Skeletal muscle cell (primary cell): ENCODE data around the gene PRELP.
"Not testable (repeated sequence)": the region's sequence is repeated elsewhere in the genome, so short reads cannot be mapped to it uniquely, and the experiment has no call there.

Source experiments
- DNase-seq: peaks from one replicate; pipeline ENCODE4 v3.0.0-alpha.2; 2010; ENCODE audit warnings: low read depth
- H3K4me3 ChIP-seq: 2 replicates; pipeline ENCODE4 v1.5.1; 2011; ENCODE audit warnings: low read depth, mild to moderate bottlenecking, control low read depth, low read length, moderate library complexity

The PRELP gene

DNA sequence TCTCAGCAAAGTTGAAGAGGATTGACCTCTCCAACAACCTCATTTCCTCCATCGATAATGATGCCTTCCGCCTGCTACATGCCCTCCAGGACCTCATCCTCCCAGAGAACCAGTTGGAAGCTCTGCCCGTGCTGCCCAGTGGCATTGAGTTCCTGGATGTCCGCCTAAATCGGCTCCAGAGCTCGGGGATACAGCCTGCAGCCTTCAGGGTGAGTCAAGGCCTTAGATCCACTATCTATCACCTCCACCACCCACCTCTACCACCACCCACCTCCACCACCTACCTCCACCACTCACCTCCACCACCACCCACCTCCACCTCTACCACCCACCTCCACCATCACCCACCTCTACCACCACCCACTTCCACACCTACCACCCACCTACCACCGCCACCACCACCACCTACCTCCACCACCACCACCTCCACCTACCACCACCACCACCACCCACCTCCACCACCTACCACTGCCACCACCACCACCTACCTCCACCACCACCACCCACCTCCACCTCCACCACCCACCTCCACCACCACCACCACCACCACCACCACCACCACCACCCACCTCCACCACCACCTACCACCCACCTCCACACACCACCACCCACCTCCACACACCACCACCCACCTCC, 24.2 kb downstream of the PRELP start:
- H3K4me3 ChIP-seq, result no peak overlapping the region
- DNase-seq, result no peak

DNA sequence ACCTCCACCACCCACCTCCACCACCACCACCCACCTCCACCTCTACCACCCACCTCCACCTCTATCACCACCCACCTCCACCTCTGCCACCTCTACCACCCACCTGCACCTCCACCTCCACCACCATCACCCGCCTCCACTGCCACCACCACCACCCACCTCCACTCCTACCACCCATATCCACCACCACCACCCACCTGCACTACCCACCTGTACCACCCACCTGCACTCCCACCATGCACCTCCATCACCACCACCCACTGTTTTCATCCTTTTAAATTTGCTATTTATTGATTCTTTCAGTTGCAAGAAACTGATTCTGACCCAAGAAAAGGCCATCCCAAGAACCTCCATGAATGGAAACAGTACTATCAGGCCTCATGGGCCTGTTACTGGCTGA, 24.7 kb downstream of the PRELP start:
- DNase-seq, result no peak
- no peak overlapping the region for H3K4me3 ChIP-seq

DNA sequence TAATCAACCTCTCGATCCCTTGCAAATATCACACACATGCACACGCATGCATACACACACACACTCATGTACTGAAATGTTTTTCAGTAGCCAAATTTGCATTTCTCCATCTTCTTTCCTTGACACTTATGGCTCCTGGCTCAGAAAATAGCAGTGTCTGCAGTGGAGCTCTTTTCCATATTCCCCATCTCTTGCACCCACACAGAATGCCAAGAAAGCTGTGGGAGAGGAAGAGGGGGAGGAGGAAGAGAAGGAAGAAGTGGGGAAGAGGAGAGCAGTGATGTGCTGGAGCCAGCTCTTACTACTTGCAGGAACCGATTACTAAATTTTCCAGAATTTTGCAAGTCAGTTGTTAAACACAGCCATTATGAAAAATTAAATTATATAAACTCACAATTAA, 28.2 kb downstream of the PRELP start:
- DNase-seq, result no peak

DNA sequence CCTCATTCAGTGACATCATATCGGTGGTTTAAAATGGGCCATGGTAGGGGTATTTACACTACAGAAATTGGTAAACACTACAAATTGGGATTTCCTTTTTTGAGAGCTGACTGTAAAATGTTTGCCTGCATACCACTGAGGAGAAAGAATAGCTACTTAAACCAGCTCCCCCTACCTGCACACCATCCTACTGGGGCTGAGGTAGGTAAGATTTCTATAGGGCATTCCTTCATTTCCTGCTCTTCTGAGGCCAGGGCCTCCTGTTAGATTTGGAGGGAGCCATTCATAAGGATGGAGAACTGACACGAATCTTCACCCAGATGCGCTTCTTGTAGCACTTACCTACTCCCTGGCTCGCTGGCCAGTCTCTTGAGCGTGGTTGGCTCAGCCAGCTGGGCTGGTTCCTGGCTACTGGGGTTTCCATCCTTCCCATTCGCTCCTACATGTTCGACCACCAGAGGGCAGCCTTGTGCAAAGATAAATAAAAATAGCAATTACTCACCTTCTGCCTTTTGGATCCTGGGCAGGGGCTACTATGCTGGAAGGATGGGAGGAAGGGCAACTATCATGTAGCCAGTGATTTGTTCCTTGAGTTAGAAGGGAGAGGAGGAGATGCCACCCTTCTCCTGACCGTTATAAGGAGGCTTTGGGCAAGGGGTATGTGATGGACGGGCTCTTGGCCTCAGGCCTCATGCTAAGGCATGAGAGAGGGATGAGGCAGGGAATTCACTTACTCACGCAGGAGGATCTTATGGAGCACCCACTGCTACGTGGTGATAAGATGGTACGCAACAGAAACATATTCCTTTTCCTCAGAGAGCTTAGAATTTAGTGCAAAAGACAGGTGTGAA, 29.0 kb downstream of the PRELP start:
- peak; percentile 38 for DNase-seq
- H3K4me3 ChIP-seq, result no peak overlapping the region

More for the DNA sequence above, 28.2 kb downstream of the PRELP start:
- no peak overlapping the region for H3K4me3 ChIP-seq

DNA sequence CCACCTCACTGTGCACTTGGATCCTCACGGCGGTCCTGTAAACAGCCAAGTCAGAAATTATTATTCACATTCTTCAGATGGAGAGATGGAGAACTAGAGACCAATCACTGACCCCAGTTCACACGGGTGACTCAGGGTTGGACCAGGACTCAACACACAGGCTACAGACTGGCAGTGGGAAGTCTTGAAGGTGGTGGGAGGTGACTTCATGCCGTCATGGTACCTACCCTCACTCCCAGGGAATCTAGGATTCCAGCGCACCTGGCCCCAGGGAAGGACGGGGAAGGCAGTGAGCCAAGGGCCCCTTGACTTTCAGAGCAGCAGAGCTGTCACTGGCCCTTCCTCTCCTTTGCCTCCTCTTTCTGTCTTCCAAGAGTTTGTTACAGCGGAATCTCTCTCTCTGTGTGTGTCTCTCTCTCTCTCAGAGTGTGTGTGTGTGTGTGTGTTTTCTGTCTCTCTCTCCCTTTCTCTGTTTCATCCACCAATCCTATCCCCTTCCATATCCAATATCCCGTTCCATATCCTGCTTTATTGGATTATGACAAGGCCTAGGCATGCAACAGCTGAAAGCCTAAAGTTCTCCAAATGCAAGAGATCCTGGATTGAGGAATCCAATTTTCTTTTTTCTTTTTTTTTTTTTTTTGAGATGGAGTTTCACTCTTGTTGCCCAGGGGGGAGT, 30.1 kb downstream of the PRELP start:
- no peak for DNase-seq
- no peak overlapping the region for H3K4me3 ChIP-seq

DNA sequence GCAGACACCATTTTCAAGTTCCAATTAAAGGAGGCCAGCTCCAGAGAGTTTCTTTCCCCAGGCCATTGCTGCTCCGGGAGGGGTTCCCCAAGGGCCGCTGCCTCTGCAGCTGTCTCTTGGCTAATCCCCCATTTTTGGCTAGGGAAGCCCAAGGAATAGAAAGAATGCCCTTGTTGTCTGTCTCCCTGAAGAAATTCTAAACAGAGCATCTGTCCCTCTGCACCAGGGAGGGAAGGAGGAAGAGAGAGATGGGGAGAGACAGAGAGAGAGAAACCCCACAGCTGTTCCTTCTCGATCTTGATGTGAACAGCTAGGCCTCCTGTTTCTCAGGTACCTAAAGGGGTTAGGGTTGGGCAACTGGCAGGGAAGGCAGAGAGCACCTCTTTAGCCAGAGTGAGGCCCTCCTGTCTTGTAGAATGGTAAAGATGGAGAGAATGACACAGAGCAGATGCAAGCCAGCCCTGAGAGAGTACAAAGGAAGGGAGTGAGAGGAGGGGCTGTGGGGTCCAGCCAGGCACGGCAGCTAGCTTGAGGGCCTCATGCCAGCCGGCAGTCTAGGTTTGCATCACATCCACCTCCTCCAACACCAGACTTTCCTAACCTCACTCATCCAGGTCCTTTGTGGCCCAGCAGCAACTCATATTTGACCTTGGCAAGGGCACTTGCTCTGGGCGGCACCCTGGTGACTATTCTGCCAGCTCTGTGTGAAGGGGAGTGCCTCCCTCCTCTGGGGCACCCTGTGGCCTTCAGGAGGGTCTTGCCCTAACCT, 31.4 kb downstream of the PRELP start:
- no peak overlapping the region for H3K4me3 ChIP-seq
- DNase-seq, result peak; percentile 19

DNA sequence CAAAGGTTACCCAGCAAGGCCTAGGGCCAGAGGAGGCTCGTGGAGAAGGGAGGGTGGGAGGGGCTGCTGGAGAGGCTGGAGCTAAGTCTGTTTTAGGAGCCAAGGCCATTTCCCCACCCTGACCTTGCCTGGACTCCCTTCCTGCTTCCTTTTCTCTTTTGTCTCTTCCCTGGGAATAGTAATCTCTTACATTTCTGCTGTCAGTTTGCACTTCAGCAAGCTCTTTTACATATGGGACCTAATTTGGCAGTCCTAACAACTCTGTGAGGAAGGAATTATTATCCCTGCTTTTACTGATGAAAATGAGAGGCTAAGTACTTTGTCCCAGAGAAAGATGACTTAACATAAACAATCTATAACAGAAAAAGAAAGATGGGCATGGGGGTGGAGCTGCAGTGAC, 32.2 kb downstream of the PRELP start:
- no peak for DNase-seq
- H3K4me3 ChIP-seq, result no peak overlapping the region

DNA sequence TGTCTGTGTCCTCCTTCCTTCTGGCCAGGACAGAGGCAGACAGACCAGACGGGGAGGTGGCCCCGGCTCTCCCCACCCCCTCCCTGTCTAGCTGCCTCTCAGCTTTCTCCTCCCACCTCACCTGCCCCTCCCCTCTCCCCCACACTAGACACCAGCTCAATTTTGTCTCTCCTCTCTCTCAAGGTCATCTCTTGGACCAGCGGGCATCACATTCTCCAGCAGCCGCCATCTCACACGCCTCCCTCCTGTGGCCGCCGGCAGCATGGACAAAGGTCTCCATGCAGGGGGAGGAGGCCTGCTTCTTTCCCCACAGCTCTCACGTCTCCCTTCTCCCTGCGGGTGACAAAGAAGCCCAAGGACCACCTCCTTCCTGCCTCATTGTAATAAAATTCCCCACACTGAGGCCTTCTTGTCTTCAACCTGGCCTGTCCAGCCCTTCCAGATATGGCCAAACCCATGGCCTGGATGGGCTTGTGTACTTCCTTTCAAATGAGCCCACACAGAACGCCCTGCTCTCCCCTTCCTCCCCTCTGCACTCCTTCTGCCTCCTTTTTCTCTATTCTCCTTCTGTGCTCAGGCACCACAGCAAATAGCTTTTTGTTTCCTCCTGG, 33.0 kb downstream of the PRELP start:
- no peak overlapping the region for H3K4me3 ChIP-seq
- no peak for DNase-seq

DNA sequence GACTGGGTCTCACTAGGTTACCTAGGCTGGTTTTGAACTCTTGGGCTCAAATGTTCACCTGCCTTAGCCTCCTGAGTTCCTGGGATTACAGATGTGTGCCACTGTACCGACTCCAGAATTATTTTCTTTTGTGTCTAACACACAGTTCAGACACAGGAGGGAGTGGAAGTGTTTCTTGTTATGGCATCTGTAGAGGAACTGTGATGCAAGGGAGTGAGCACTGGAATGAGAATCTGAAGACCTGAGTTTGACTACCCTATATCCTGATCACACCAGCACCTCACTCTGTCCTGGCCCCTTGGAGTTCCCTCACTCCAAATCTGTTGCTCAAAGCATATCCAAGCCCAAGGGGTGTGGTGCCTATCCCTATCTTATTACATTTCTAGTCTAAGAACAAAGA, 33.5 kb downstream of the PRELP start:
- H3K4me3 ChIP-seq, result no peak overlapping the region
- no peak for DNase-seq

DNA sequence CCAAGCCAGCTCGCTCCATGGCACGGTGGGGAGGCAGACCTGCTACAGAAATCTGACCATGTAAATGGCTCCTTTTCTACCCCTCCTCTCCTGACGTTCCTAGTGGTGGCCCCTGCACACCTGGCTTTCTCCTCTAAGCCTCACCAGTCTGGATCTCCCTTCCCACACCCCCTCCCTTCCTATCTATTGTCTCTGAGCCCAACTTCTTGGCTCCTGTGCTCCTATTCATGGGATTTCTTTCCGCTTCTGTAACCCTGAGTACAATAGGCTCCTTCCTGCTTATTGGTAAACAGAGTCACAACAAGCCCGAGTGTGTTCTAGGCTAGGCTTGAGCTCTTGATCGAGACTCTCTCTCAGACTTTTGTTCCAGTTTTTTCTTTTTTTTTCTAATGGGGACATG, 35.9 kb downstream of the PRELP start:
- no peak for DNase-seq
- H3K4me3 ChIP-seq, result no peak overlapping the region

DNA sequence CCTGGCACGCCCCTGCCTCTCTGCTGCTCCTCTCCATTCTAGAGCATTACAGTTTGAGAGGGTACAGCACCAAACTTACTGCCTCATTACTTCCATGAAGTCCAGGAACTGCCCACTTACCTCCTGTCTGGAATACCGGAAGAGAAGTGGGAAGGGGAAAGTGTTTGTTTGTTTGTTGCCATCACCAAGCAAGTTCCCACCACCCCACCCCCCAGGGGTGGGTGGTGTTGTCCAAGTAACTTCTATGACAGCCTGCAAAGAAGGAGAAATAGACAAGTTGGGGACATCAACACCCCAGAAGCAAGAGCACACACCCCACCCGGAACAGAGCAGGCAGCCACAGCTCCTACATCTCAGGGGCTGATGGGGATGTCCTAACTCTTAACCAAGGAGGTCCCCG, 36.3 kb downstream of the PRELP start:
- H3K4me3 ChIP-seq, result no peak overlapping the region
- no peak for DNase-seq

DNA sequence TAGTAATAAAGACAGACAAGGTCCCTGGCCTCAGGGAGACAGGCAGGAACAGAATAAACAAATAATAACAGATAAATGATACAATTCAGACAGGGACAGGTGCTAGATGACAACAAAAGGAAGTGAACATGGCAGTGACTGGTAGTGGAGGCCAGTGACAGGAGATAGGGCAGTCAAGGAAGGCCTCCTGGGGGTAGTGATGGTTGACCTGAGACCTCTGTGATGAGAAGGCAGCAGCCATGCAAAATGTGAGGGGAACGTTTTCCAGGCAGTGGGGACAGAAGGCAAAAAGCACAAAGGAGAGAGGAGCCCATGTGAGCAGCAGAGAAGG, 36.9 kb downstream of the PRELP start:
- no peak for DNase-seq
- H3K4me3 ChIP-seq, result no peak overlapping the region

DNA sequence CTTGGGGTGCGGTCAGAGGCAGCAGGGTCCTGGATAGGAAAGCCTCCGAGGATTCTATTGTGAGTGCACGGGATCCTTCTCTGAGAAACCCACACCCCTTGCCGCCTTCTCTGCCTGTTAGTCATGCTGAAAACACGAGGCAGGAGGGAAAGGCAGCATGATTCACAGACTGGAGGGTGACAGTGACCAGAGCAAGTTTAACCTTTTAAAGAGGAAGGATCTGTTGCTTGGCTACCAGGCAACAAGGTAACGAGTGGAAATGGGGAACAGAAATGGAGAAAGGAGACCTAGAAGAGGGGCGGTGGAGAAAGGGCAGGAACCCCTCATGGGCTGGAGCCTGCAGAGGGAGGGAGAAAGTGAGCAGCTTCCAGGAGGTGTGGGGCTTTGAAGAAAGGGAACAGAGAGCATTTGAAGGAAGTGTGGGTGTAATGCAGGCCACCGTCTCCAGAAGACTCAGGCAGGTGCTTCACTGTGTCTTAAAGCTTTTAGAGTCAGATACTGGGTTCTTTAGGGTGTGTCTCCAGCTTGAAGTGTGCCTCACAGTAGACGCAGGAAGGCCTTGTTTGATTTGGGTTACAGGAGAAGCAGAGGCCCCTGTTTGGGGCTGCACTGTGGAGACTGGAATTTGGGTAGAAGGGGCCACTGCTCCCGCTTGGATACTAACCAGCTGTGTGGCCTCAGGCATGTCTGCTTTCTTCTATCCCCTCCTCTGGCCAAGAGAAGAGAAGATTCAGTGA, 37.4 kb downstream of the PRELP start:
- peak; percentile 80 for DNase-seq
- no peak overlapping the region for H3K4me3 ChIP-seq

DNA sequence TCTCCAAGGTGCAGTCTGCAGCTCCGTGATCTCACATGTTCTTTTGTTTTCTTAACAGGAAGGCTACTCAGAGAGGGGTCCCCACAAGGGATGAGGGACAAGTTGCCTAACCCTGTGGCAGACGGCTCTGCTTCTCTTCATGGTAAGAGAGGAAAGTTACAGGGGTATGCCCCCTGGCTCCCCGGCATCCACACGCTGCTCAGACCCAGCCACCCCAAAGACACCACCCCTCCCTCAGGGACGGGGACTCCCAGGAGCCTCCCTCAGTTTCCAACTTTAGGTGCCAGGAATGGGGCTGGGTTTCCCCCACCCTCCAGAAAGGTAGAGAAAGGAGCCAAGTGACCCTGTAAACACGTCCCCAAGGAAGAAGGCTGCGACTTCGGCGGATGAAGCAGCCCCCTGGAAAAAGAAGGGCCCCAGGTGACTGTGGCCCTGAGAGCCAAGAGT, 38.0 kb downstream of the PRELP start:
- no peak for DNase-seq
- H3K4me3 ChIP-seq, result no peak overlapping the region

DNA sequence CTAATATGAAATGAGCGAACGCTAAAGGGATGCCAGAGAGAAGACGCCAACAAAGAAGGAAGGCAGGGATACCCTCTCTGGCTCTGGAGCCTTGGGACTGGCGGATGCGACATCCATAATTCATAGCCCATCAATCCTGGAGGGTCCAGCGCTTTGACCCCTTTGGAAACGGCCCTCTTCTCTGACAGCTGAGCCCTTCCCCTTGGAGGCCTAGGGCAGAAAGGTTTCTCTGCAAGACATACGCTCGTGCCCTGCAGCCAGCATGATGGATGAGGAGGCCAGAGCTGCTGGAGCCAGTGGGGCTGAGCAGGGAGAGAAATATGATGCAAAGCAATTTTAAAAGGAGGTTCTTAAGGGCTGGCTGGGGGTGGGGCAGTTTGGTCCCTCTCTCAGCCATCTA, 40.6 kb downstream of the PRELP start:
- no peak for DNase-seq
- H3K4me3 ChIP-seq, result no peak overlapping the region

DNA sequence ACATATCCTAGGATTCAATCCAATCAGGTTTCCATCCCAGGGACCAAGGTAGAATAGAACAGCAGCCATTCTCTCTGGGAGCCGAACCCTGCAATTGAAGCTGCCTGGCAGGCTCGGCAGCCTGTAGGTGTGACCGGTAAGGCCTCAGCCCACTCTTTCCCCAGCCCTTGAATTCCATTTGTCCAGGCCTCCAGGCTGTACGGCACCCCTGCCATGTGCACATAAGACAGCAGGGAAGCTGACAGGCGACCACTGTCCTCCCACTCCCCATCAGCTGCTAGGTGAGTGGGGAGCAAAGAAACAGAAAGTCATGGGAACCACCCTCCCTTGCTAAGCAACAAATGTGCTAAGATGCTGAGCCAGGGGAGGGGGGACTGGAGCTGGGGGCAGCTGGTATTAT, 41.3 kb downstream of the PRELP start:
- no peak for DNase-seq
- H3K4me3 ChIP-seq, result no peak overlapping the region

DNA sequence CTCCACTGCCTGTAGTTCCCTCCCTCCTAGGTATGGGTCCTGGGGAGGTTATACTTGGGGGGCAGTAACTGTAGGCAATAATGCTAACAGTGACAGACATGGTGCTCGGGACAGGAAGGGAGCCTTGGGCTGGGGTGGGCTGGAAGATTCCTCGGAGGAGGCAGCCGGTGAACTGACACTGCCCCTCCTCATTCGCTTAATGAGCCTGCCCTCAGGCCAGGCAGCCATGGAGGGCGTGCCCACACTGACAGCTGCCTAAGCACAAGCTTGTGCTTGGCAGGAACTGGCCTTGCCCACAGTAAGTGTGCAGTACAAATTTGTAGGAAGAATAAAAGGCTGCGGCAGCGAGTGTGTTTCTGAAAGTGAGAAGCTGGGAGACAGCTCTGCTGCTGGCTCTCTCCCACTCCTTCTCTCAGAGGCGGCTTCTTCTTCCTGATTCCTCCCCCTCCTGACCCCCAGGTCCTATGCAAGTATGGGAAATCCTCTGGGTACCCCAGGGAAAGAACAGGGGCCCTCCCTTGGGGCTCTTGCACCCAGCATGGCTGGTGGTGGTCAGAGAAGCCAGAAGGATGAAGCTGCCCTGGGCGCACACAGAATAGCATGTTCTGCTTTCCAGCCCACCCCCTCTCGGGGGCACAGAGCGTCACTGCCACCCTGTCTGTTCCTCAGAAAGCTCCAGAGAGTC, 42.0 kb downstream of the PRELP start:
- no peak for DNase-seq
- no peak overlapping the region for H3K4me3 ChIP-seq

DNA sequence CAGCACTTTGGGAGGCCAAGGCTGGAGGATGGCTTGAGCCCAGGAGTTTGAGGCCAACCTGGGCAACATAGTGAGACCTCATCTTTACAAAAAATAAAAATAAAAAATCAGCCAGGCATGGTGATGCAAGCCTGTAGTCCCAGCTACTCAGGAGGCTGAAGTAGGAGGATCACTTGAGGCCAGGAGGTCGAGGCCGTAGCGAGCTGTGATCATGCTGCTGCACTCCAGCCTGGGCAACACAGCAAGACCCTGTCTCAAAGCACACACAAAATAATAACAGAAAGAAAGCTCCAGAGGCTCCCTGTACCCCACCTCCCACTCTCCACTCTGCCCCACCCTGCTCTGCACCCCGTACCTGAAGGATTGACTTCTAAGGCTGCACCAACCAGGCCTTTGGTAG, 42.5 kb downstream of the PRELP start:
- not testable (repeated sequence) for DNase-seq, H3K4me3 ChIP-seq
